Activated CD4-positive, alpha-beta memory T cell treated with anti-CD3 and anti-CD28 coated beads, Interleukin-2, amount 10 ng/mL, durations not matched to agents 7 days and 5 days (primary cell): ENCODE results near the gene PWP1. TPM values are rescaled to one million over a fixed set of nuclear protein-coding genes. Genes with fewer than 3 reads are reported as not detected.
"Not testable (repeated sequence)": the region's sequence is repeated elsewhere in the genome, so short reads cannot be mapped to it uniquely, and the experiment has no call there.

Source experiments
- CTCF ChIA-PET: fragments of 350-600 bp; sonication (Branson Sonifier 250); formaldehyde crosslinking; loops from one replicate; lab custom pipeline; 2021; ENCODE audit warnings: antibody characterized with exemption, inconsistent platforms; lab: Charles Lee
- POLR2A ChIA-PET: fragments of 350-600 bp; sonication (Branson Sonifier 250); formaldehyde crosslinking; loops from one replicate; lab custom pipeline; 2021; ENCODE audit warnings: antibody characterized with exemption; lab: Charles Lee
- DNase-seq: peaks from one replicate; pipeline ENCODE4 v3.0.0-alpha.2; 2020
- H3K27ac Mint-ChIP-seq: one replicate; pipeline ENCODE4 v1.8.0; 2021; ENCODE audit warnings: mild to moderate bottlenecking, mixed read lengths
- H3K27me3 Mint-ChIP-seq: one replicate; pipeline ENCODE4 v1.8.0; 2021; ENCODE audit warnings: mixed read lengths
- H3K36me3 Mint-ChIP-seq: one replicate; pipeline ENCODE4 v1.8.0; 2021; ENCODE audit warnings: low read depth, mixed read lengths
- H3K4me1 Mint-ChIP-seq: one replicate; pipeline ENCODE4 v1.8.0; 2021; ENCODE audit warnings: mixed read lengths
- H3K4me3 Mint-ChIP-seq: one replicate; pipeline ENCODE4 v1.8.0; 2021; ENCODE audit warnings: mild to moderate bottlenecking, mixed read lengths
- H3K9me3 Mint-ChIP-seq: one replicate; pipeline ENCODE4 v1.8.0; 2021; ENCODE audit warnings: mixed read lengths
- total RNA-seq, 2 experiments: library from RNA; stranded (reverse); gene quantifications; one replicate each; pipeline ENCODE4 v1.2.3, GENCODE V29; 2021

The PWP1 gene
- total RNA-seq, 2 experiments from 2014 or later: 31.9 to 34.5 TPM

GRCh38 chr12:107727742-107728141 lies 42.1 kb downstream of the PWP1 start:
- POLR2A ChIA-PET, H3K4me1 Mint-ChIP-seq, CTCF ChIA-PET, DNase-seq, H3K27ac Mint-ChIP-seq, H3K27me3 Mint-ChIP-seq, H3K4me3 Mint-ChIP-seq, H3K36me3 Mint-ChIP-seq, H3K9me3 Mint-ChIP-seq: not testable (repeated sequence)

GRCh38 chr12:107730618-107731341 lies 45.2 kb downstream of the PWP1 start:
- Mint-ChIP-seq H3K9me3 (no peaks in the 10 kb centered on the region), H3K27ac (no peak overlapping the region), H3K4me3 (no peak overlapping the region), H3K27me3 (peaks cover 2% of the 10 kb centered on the region), H3K36me3 (peaks cover 22% of the 10 kb centered on the region), H3K4me1 (no peaks in the 10 kb centered on the region)
- POLR2A ChIA-PET: no interaction called here
- DNase-seq: no peak
- CTCF ChIA-PET: no interaction called here

DNA sequence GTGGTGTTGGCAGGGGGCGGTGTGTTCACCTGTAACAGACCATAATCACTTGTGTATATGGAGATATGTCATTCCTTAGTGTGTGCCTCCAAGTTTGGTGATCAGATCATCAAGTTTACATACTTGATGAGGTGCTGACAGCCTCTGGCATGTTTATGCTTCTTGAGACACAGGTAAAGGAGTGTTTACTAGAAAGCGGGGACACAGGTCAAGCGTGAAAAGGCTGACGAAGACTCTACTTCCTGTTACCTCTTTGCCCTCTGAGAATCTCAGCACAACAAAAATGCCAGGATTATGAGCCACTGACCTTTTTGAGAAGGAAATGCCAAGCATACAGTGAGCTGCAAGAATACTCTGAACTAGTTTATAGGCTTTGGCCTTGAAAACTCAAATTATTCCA lies 45.8 kb downstream of the PWP1 start:
- Mint-ChIP-seq H3K27ac (no peak overlapping the region), H3K9me3 (no peaks in the 10 kb centered on the region), H3K4me1 (no peaks in the 10 kb centered on the region), H3K4me3 (no peak overlapping the region), H3K27me3 (peaks cover 2% of the 10 kb centered on the region), H3K36me3 (peaks cover 28% of the 10 kb centered on the region)
- POLR2A ChIA-PET: interaction anchor here (1.4 kb wide), 1 partner anchor 45 kb away, joined by 3 read pairs; the partner anchor contains the start of gene PWP1
- no peak for DNase-seq
- CTCF ChIA-PET: no interaction called here

DNA sequence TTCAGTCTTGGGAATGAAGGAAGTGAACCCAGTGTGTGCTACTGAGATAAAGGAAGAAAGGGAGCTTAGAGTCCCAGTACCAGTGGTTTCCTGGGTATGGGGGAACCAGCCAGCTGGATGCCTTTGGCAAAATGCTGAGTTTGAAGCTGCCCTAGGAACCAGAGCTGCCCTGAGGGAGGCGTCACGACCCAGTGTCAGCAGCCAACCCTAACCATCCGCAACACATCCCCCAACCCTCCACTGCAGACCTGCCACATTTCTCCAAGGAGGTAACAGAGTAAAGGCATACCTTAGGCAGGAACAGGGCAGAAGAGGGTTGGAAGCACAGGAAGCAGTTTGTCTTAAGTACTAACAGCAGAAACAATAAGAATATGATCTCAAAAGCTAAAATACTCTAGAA lies 46.8 kb downstream of the PWP1 start:
- POLR2A ChIA-PET: interaction anchor here (1.2 to 1.5 kb wide), 3 partner anchors 11 to 46 kb away, joined by 3 to 4 read pairs (median 3); partner anchors contain the start of gene PWP1
- no peaks in the 10 kb centered on the region for H3K9me3 Mint-ChIP-seq
- H3K27ac Mint-ChIP-seq: no peak overlapping the region
- H3K36me3 Mint-ChIP-seq: peaks cover 36% of the 10 kb centered on the region
- CTCF ChIA-PET: no interaction called here
- no peak for DNase-seq
- peaks cover 8% of the 10 kb centered on the region for H3K4me1 Mint-ChIP-seq
- H3K4me3 Mint-ChIP-seq: no peak overlapping the region
- no peaks in the 10 kb centered on the region for H3K27me3 Mint-ChIP-seq

GRCh38 chr12:107734139-107734538 lies 48.5 kb downstream of the PWP1 start:
- CTCF ChIA-PET: no interaction called here
- Mint-ChIP-seq H3K9me3 (no peaks in the 10 kb centered on the region), H3K27ac (no peak overlapping the region), H3K36me3 (peaks cover 54% of the 10 kb centered on the region), H3K4me3 (no peak overlapping the region), H3K27me3 (no peaks in the 10 kb centered on the region), H3K4me1 (peaks cover 9% of the 10 kb centered on the region)
- no peak for DNase-seq
- POLR2A ChIA-PET: no interaction called here

DNA sequence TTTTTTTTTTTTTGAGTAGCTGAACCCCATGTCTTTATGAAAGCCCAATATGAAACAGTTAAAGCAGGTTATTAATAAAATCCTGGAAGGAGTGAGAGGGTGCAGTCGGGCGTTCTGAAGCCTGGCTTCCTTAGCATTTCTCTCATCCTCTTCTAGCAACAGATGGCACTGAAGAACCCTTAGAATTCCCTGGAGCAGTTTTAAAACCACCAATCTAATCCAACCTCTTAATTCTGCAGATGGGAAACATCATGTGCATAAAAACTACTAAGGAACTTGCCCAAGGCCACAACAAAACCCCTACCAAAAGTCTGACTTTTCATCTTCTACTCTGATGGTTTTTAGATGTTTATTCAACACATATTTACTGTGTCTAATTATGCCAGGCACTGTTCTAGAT lies 50.2 kb downstream of the PWP1 start:
- no peaks in the 10 kb centered on the region for H3K27me3 Mint-ChIP-seq
- DNase-seq: no peak

DNA sequence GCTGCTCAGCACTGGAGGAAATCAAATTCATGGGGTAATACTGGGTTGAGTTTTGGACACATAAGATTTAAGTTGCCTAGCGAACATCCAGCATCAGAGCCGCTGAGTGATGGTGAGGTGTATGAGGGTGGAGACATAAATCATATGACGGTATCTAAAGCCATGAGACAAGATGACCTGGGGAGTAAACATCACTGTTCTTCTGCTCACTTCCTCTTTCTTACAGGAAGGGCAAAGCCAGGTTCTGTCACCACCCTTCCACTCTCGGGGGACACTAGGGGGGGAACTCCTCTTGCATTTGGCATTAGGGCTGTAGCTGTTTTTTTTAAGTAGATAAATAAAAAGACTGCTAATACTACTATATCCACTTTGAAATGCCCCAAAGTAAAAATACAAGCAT lies 51.3 kb downstream of the PWP1 start:
- ChIA-PET CTCF (no interaction called here), POLR2A (no interaction called here)
- no peak overlapping the region for H3K27ac Mint-ChIP-seq
- no peaks in the 10 kb centered on the region for H3K27me3 Mint-ChIP-seq
- H3K36me3 Mint-ChIP-seq: peaks cover 78% of the 10 kb centered on the region
- H3K9me3 Mint-ChIP-seq: no peaks in the 10 kb centered on the region
- H3K4me3 Mint-ChIP-seq: no peak overlapping the region
- H3K4me1 Mint-ChIP-seq: peaks cover 9% of the 10 kb centered on the region
- DNase-seq: no peak

More for the DNA sequence above, 50.2 kb downstream of the PWP1 start:
- Mint-ChIP-seq H3K4me3 (no peak overlapping the region), H3K9me3 (no peaks in the 10 kb centered on the region), H3K4me1 (peaks cover 9% of the 10 kb centered on the region), H3K27ac (no peak overlapping the region), H3K36me3 (peaks cover 67% of the 10 kb centered on the region)
- ChIA-PET CTCF (no interaction called here), POLR2A (no interaction called here)

- no peaks in the 10 kb centered on the region for H3K9me3 Mint-ChIP-seq
- H3K36me3 Mint-ChIP-seq: peaks cover 40% of the 10 kb centered on the region
- no peak overlapping the region for H3K4me3 Mint-ChIP-seq
- ChIA-PET CTCF (interaction anchor here (0.6 to 0.7 kb wide), 2 partner anchors 73 to 502 kb away, joined by 3 to 5 read pairs; no protein-coding TSS in a partner anchor), POLR2A (interaction anchor here (1.2 to 2.3 kb wide), 2 partner anchors 10 to 12 kb away, joined by 5 to 7 read pairs; no protein-coding TSS in a partner anchor)
- no peaks in the 10 kb centered on the region for H3K4me1 Mint-ChIP-seq
- H3K27ac Mint-ChIP-seq: no peak overlapping the region
- H3K27me3 Mint-ChIP-seq: no peaks in the 10 kb centered on the region
- DNase-seq: no peak
Observed at GRCh38 chr12:107748472-107748871, 62.9 kb downstream of the PWP1 start.

- ChIA-PET POLR2A (interaction anchor here (1.2 to 2.3 kb wide), 2 partner anchors 9 to 11 kb away, joined by 5 to 7 read pairs; no protein-coding TSS in a partner anchor), CTCF (interaction anchor here (0.7 kb wide), 1 partner anchor 502 kb away, joined by 5 read pairs; no protein-coding TSS in a partner anchor)
- Mint-ChIP-seq H3K4me1 (no peaks in the 10 kb centered on the region), H3K4me3 (no peak overlapping the region), H3K36me3 (peaks cover 44% of the 10 kb centered on the region), H3K27ac (no peak overlapping the region), H3K27me3 (no peaks in the 10 kb centered on the region), H3K9me3 (no peaks in the 10 kb centered on the region)
- DNase-seq: no peak
Observed at GRCh38 chr12:107749083-107749482, 63.5 kb downstream of the PWP1 start.

- POLR2A ChIA-PET: interaction anchor here (0.7 to 4.5 kb wide), 6 partner anchors 9 to 932 kb away, joined by 3 to 36 read pairs (median 4); partner anchors contain the start of gene PWP1
- no peaks in the 10 kb centered on the region for H3K9me3 Mint-ChIP-seq
- H3K27ac Mint-ChIP-seq: peak overlapping the region; percentile 91
- H3K27me3 Mint-ChIP-seq: peaks cover 3% of the 10 kb centered on the region
- DNase-seq: peak; percentile 47
- CTCF ChIA-PET: interaction anchor here (1.6 to 1.7 kb wide), 2 partner anchors 74 to 127 kb away, joined by 5 read pairs; partner anchors contain the start of gene PWP1
- H3K36me3 Mint-ChIP-seq: peaks cover 38% of the 10 kb centered on the region
- H3K4me1 Mint-ChIP-seq: peaks cover 34% of the 10 kb centered on the region
- peak overlapping the region; percentile 89 for H3K4me3 Mint-ChIP-seq
Observed at GRCh38 chr12:107759410-107759809, 73.8 kb downstream of the PWP1 start.

DNA sequence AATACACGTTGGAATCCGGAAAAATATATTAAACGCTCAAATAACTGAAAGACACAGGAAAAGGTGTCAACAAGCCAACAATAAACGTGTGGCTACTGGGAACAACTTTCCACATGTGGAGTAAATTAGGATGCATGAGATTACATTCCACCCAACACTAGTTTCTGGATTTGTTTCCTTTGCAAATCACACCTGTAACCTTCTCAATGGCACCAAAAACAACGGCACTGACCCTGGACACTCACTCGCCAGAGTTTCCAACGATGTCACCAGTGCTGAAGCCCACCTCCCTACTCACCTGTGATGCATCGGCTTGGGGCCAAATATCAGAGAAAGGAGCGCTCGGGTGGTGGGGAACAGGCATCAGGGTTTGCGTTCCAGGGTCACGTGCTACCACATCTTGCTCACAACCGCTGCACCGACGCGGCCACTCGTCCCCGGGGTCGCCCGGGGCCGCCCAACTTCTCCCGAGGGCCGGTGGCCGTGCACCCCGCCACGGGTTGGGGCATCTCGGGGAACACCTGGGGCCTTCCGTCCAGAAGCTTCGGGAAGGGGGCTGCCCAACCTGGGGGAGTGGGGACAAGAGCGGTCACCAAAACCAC lies 74.7 kb downstream of the PWP1 start:
- H3K4me3 Mint-ChIP-seq: peak overlapping the region; percentile 89
- CTCF ChIA-PET: no interaction called here
- H3K27ac Mint-ChIP-seq: peak overlapping the region; percentile 91
- H3K36me3 Mint-ChIP-seq: peaks cover 31% of the 10 kb centered on the region
- POLR2A ChIA-PET: interaction anchor here (0.7 to 4.5 kb wide), 6 partner anchors 8 to 931 kb away, joined by 3 to 36 read pairs (median 4); partner anchors contain the start of gene PWP1
- peaks cover 34% of the 10 kb centered on the region for H3K4me1 Mint-ChIP-seq
- no peaks in the 10 kb centered on the region for H3K9me3 Mint-ChIP-seq
- DNase-seq: peak; percentile 50
- peaks cover 4% of the 10 kb centered on the region for H3K27me3 Mint-ChIP-seq

GRCh38 chr12:107760809-107761501 lies 75.4 kb downstream of the PWP1 start, which contains the start of gene PRDM4:
TSS of gene PRDM4 (minus strand) at chr12:107761137. CDS start at chr12:107760515, 622 bp downstream.
- peak within 1 kb of the TSS; percentile 91 for H3K27ac Mint-ChIP-seq
- peak; percentile 93 for DNase-seq
- ChIA-PET CTCF (no interaction called here), POLR2A (interaction anchor here (1.3 to 4.5 kb wide), 4 partner anchors 12 to 441 kb away, joined by 4 to 36 read pairs (median 6); partner anchors contain the start of gene PWP1)
- no peaks in the 10 kb centered on the region for H3K9me3 Mint-ChIP-seq
- H3K27me3 Mint-ChIP-seq: peaks cover 4% of the 10 kb centered on the region
- H3K4me1 Mint-ChIP-seq: peaks cover 34% of the 10 kb centered on the region
- H3K4me3 Mint-ChIP-seq: peak within 1 kb of the TSS; percentile 89
- peaks cover 28% of the 10 kb centered on the region for H3K36me3 Mint-ChIP-seq
